Subcutaneous preadipocyte (primary cell): ENCODE measurements around the gene CCL23. TPM values are rescaled to one million over a fixed set of nuclear protein-coding genes. Genes with fewer than 3 reads are reported as not detected.

Source experiments
- total RNA-seq: library from RNA; depleted of rRNA; stranded (reverse); fragments of >200 nt; gene quantifications from 2 replicates; pipeline ENCODE4 v1.2.3, GENCODE V29; 2012

The CCL23 gene, protein sequence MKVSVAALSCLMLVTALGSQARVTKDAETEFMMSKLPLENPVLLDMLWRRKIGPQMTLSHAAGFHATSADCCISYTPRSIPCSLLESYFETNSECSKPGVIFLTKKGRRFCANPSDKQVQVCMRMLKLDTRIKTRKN
- total RNA-seq = not detected in 2 replicates

DNA sequence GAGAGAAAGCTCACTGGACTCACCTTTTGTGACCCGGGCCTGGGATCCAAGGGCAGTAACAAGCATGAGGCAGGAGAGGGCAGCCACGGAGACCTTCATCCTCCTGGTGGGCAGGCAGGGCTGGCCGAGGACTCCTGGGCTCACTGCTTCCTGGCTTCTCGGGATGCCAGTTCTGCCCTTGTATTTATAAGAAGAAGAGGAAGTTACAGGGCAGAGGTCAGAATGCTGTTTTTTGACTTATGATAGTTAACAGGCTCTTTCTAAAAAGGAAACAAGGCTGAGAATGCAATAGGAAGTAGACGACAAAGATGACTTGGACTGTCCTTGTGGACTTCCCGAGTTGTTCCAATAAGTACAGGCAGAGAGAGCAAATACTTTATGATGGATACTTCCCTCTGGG, at the start of gene CCL23:
CCL23 (minus strand) TSS at position 174 of the 400 bp plus-strand sequence; CDS start at position 99, 75 bp downstream.

DNA sequence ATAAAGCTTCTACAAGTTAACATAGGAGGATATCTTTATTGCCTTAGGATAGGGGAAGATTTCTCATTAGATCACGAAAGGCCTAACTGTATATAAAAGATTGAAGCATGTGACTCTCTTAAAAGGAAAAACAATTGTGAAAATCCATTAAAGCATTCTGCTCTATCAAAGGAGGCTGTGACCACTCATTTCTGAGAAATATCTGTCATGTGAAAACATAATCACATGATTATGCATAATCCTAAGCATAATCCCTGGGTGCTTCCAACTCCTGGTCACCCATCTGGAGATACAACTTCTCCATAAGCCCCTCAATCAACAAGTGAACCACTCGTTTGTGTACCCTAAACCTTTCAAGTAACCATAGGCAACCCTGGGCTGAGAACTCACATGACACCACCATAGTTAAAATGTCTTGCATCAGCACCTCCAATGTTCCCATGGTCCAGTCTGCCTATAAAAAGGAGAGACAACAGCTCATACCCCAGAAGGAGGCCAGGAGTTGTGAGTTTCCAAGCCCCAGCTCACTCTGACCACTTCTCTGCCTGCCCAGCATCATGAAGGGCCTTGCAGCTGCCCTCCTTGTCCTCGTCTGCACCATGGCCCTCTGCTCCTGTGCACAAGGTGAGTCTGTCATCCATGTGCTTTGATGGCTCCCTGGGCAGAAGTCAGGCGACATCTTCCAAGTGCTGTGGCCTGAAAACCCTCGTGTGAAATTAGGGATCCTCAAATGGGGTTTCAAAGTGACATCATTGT, 46.2 kb upstream of the CCL23 start, which contains the start of gene CCL18:
CCL18 (plus strand) TSS at position 487 of the 756 bp plus-strand sequence; CDS start at position 558, 71 bp downstream.

DNA sequence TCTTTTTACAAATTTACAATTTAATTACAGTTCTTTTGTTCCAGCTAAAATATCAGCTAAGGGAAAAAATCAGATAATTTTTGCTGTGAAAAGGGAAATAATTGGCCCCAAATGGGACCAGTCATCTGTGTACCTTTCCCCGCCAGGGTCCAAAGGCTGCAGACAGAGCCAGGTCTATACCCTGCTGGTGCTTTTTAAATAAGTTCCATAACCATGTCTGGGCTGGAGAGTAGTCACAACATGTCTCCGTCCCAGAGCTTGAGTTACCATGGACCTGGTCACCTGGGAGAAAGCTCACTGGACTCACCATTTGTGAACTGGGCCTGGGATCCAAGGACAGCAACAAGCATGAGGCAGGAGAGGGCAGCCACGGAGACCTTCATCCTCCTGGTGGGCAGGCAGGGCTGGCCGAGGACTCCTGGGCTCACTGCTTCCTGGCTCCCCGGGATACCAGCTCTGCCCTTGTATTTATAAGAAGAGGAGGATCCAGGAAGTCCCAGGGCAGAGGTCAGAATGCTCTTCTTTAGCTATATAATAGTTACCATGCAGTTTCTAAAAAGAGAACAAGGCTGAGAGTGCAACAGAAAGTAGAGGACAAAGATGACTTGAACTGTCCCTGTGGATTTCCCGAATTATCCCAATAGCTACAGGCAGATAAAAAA, 16.5 kb downstream of the CCL23 start, which contains the start of gene CCL15:
CCL15 (minus strand) TSS at position 444 of the 662 bp plus-strand sequence; CDS start at position 383, 61 bp downstream.

DNA sequence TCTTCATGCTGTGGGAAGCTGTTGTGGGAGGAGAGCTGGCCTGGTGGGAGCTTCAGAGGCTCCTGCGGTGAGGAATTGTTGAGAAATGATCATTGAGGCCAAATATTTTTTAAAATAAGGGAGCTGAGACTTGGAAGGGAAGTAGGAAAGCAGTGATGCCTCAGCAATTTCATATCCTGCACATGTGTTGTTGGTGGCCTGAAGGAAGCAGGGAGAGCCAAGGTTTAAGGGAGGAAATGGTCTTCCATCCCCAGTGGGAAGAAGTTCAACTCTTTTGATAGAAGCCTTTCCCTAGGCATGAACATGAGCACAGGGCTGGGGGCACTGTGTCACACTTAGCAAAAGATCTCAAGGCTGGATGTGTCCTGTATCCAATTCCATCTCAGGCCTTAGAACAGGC, 31.1 kb downstream of the CCL23 start, which contains the start of gene CCL14:
CCL14 (minus strand) TSS at position 87 of the 400 bp plus-strand sequence; CDS start at position 7, 80 bp downstream.

DNA sequence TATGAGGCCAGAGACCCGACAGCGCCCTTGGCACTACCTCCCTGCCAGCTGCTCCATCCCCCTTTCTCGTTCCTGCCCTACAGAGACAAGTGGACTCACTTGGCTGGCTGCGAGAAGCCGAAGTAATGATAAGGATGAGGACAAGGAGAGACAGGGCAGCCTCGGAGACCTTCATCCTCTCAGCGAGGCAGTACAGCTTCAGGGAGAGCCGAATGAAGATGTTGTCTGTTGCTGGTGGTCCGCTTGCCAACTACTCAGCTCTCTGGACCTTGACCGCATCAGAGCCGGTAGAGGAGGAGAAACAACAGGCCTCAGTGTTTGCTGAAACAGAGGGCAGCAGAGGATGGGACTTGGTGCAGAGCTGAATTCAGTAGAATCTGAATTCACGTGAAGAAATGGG, 36.5 kb downstream of the CCL23 start, which contains the start of gene CCL16:
CCL16 (minus strand) TSS at position 252 of the 400 bp plus-strand sequence; CDS start at position 175, 77 bp downstream.

Other genes starting within 250 kb of the CCL23 start
- gene MMP28, start 222.3 kb downstream of the CCL23 start, total RNA-seq = 0.37 and 0.39 TPM in 2 replicates
- gene TAF15, start 208.5 kb downstream of the CCL23 start, total RNA-seq = 39.7 and 61.2 TPM in 2 replicates
- not detected in 2 replicates for gene HEATR9, start 149.1 kb downstream of the CCL23 start, total RNA-seq
- not detected in 2 replicates for gene CCL5, start 137.6 kb downstream of the CCL23 start, total RNA-seq
- 0.37 TPM in 1 of 2 replicates, not detected in the other for gene RDM1, start 87.2 kb downstream of the CCL23 start, total RNA-seq
- gene LYZL6, start 74.3 kb downstream of the CCL23 start, total RNA-seq = not detected in 2 replicates
- gene CCL16, start 36.5 kb downstream of the CCL23 start, total RNA-seq = not detected in 2 replicates
- not detected in 2 replicates for gene CCL14, start 31.2 kb downstream of the CCL23 start, total RNA-seq
- not detected in 2 replicates for gene CCL15, start 16.4 kb downstream of the CCL23 start, total RNA-seq
- not detected in 2 replicates for gene CCL18, start 46.3 kb upstream of the CCL23 start, total RNA-seq
- not detected in 2 replicates for gene CCL3, start 72.2 kb upstream of the CCL23 start, total RNA-seq
- not detected in 2 replicates for gene CCL4, start 85.9 kb upstream of the CCL23 start, total RNA-seq
- gene TBC1D3B, start 158.7 kb upstream of the CCL23 start, total RNA-seq = 0.37 and 0.59 TPM in 2 replicates
- gene CCL3L1, start 178.8 kb upstream of the CCL23 start, total RNA-seq = not detected in 2 replicates
- gene CCL4L2, start 193.1 kb upstream of the CCL23 start, total RNA-seq = 0.37 TPM in 1 of 2 replicates, not detected in the other
- gene TBC1D3I, start 246.6 kb upstream of the CCL23 start, total RNA-seq = under 0.01 TPM in 1 of 2 replicates, not detected in the other